ENCODE data around the gene SRSF7. TPM values are rescaled to one million over a fixed set of nuclear protein-coding genes. Genes with fewer than 3 reads are reported as not detected.

The SRSF7 gene
- total and polyA plus RNA-seq, 9 of the 15 experiments (the other 6 are each of a cell fraction or from before 2014, with no cell fraction given) = 219 to 726 (median 375) TPM

DNA sequence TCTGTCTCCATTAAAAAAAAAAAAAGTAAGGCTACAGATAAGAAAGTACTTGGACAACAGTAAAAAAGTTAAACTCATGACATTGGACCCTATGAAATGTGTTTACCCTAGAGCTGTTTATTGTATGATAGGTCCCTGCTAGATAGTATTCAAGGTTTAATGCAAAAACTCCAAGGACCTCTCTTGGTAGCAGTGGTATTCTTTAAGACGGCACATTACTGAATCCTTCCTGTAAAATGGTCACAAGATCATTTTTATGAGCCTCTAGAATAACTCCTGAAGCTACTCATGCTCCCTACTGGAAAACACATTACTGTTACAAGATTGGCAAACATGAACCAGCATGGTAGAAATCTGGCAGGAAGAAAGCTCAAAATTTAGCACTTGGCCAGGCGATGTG, 46.5 kb downstream of the SRSF7 start:
- in situ Hi-C loops (cut with MboI) (no loop called here), intact Hi-C loops (cut with micrococcal nuclease) (no loop called here)
- Histone ChIP-seq H3K9me1 (ENCODE audit: control insufficient read depth, insufficient read depth, low read length) (no peaks in the 10 kb centered on the region), H3K27ac (ENCODE audit: extremely low read depth, low read depth, low read length) (no peak overlapping the region), H3K36me3 (ENCODE audit: control insufficient read depth, insufficient read depth, low read length) (no peaks in the 10 kb centered on the region), H3K79me2 (ENCODE audit: control insufficient read depth, insufficient read depth, low read length) (no peaks in the 10 kb centered on the region; the same call in 2 of the 3 replicates), H3K4me2 (ENCODE audit: insufficient read depth, low read length) (no peak overlapping the region), H3K27me3 (ENCODE audit: control insufficient read depth in 2 of 2, insufficient read depth in 2 of 2, low read length in 2 of 2) (no peaks in the 10 kb centered on the region), H3K9me3 (replicated peaks; ENCODE audit: control insufficient read depth, insufficient read depth, low read depth, low read length) (no peaks in the 10 kb centered on the region), H4K20me1 (replicated peaks; ENCODE audit: control insufficient read depth, insufficient read depth, low read length) (no peaks in the 10 kb centered on the region), H3K4me3 (no peak overlapping the region), H3K4me1 (replicated peaks in 1 of 2; ENCODE audit: control insufficient read depth in 2 of 2, insufficient read depth in 2 of 2, low read length in 2 of 2) (peaks cover 6 to 9% of the 10 kb centered on the region in 2 experiments; a peak in 3 of 5 replicates), H3K9ac (ENCODE audit: insufficient read depth in 1 of 2, low read depth in 2 of 2, low read length in 2 of 2) (no peak overlapping the region), H2AFZ (ENCODE audit: low read depth, low read length) (no peak overlapping the region)
- FAIRE-seq (no peak), ATAC-seq (no peak), DNase-seq (ENCODE audit: extremely low read depth in 1 of 4, low spot score in 3 of 4) (no peak)
- POLR2A ChIA-PET = interaction anchor here (0.9 to 1.9 kb wide), 4 partner anchors 27 to 123 kb away, joined by 3 to 6 read pairs (median 4); no protein-coding TSS in a partner anchor
- 87% methylated on average over 2 of the region's 2 CpGs for WGBS (ENCODE audit: insufficient coverage, low coverage, missing lambda C conversion rate)
- CTCF ChIA-PET (ENCODE audit: low intra/inter-chr PET ratio) = no interaction called here
- no TSS peak for BruUV-seq (replicated peaks)
- TF ChIP-seq, protein P1, sequence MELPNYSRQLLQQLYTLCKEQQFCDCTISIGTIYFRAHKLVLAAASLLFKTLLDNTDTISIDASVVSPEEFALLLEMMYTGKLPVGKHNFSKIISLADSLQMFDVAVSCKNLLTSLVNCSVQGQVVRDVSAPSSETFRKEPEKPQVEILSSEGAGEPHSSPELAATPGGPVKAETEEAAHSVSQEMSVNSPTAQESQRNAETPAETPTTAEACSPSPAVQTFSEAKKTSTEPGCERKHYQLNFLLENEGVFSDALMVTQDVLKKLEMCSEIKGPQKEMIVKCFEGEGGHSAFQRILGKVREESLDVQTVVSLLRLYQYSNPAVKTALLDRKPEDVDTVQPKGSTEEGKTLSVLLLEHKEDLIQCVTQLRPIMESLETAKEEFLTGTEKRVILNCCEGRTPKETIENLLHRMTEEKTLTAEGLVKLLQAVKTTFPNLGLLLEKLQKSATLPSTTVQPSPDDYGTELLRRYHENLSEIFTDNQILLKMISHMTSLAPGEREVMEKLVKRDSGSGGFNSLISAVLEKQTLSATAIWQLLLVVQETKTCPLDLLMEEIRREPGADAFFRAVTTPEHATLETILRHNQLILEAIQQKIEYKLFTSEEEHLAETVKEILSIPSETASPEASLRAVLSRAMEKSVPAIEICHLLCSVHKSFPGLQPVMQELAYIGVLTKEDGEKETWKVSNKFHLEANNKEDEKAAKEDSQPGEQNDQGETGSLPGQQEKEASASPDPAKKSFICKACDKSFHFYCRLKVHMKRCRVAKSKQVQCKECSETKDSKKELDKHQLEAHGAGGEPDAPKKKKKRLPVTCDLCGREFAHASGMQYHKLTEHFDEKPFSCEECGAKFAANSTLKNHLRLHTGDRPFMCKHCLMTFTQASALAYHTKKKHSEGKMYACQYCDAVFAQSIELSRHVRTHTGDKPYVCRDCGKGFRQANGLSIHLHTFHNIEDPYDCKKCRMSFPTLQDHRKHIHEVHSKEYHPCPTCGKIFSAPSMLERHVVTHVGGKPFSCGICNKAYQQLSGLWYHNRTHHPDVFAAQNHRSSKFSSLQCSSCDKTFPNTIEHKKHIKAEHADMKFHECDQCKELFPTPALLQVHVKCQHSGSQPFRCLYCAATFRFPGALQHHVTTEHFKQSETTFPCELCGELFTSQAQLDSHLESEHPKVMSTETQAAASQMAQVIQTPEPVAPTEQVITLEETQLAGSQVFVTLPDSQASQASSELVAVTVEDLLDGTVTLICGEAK (IDR thresholded peaks at IDR 0.05) = no peak
- TF ChIP-seq, protein P1 (CRISPR knock-in tag; IDR thresholded peaks at IDR 0.05) = no peak
- TF ChIP-seq, protein P2, sequence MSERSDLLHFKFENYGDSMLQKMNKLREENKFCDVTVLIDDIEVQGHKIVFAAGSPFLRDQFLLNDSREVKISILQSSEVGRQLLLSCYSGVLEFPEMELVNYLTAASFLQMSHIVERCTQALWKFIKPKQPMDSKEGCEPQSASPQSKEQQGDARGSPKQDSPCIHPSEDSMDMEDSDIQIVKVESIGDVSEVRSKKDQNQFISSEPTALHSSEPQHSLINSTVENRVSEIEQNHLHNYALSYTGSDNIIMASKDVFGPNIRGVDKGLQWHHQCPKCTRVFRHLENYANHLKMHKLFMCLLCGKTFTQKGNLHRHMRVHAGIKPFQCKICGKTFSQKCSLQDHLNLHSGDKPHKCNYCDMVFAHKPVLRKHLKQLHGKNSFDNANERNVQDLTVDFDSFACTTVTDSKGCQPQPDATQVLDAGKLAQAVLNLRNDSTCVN (CRISPR knock-in tag; IDR thresholded peaks at IDR 0.05) = no peak
- TF ChIP-seq, protein P3, sequence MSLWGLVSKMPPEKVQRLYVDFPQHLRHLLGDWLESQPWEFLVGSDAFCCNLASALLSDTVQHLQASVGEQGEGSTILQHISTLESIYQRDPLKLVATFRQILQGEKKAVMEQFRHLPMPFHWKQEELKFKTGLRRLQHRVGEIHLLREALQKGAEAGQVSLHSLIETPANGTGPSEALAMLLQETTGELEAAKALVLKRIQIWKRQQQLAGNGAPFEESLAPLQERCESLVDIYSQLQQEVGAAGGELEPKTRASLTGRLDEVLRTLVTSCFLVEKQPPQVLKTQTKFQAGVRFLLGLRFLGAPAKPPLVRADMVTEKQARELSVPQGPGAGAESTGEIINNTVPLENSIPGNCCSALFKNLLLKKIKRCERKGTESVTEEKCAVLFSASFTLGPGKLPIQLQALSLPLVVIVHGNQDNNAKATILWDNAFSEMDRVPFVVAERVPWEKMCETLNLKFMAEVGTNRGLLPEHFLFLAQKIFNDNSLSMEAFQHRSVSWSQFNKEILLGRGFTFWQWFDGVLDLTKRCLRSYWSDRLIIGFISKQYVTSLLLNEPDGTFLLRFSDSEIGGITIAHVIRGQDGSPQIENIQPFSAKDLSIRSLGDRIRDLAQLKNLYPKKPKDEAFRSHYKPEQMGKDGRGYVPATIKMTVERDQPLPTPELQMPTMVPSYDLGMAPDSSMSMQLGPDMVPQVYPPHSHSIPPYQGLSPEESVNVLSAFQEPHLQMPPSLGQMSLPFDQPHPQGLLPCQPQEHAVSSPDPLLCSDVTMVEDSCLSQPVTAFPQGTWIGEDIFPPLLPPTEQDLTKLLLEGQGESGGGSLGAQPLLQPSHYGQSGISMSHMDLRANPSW (CRISPR knock-in tag; IDR thresholded peaks at IDR 0.05) = no peak
- TF ChIP-seq ZNF316 (IDR thresholded peaks at IDR 0.05) (no peak), PPARD (CRISPR knock-in tag; IDR thresholded peaks at IDR 0.05) (no peak), POLR2AphosphoS2 (IDR thresholded peaks at IDR 0.05; ENCODE audit: low read length) (no peak), ZBTB7A (IDR thresholded peaks at IDR 0.05; ENCODE audit: borderline replicate concordance, control insufficient read depth, low read depth, low read length) (no peak)

Measured in K562 (cell line).